ENCODE measurements around the gene SHISAL2A.

DNA sequence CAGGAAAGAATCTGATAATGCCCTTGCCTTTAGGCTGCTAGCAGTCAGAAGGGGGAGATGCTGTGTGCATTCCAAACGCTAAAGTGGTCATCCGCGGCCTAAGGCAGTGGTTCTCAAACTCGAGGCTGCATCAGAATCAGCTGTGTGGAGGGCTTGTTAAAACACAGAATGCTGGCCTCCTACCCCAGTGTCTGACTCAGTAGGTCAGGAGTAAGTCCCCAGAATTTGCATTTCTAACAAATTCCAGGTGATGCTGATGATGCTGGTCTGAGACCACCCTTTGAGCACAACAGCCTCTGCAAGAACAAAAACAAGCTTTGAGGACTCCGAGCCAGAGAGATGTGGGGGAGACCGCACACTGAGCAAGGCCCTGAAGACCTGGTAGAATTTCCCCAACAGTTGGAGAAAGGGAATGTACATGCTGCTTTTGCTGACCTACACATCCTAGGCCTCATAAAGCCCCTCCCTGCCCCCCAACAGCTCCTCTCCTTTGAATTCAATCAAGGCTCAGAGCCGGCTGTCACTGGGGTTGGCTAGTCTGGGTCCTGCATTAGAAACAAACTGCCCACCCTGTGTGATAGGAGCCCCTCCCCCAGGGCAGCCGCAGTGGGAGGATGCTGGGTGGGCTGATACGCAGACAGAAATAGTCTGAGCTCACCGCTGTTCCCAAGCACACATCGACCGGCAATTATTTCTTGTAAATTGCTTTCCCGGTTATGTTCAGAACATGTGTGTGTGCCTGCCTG, 27.1 kb downstream of the SHISAL2A start:
- TF ChIP-seq, protein P1, sequence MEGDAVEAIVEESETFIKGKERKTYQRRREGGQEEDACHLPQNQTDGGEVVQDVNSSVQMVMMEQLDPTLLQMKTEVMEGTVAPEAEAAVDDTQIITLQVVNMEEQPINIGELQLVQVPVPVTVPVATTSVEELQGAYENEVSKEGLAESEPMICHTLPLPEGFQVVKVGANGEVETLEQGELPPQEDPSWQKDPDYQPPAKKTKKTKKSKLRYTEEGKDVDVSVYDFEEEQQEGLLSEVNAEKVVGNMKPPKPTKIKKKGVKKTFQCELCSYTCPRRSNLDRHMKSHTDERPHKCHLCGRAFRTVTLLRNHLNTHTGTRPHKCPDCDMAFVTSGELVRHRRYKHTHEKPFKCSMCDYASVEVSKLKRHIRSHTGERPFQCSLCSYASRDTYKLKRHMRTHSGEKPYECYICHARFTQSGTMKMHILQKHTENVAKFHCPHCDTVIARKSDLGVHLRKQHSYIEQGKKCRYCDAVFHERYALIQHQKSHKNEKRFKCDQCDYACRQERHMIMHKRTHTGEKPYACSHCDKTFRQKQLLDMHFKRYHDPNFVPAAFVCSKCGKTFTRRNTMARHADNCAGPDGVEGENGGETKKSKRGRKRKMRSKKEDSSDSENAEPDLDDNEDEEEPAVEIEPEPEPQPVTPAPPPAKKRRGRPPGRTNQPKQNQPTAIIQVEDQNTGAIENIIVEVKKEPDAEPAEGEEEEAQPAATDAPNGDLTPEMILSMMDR (IDR thresholded peaks at IDR 0.05), result no peak
- TF ChIP-seq POLR2A (IDR thresholded peaks at IDR 0.05), result no peak
- no peak for TF ChIP-seq EP300 (IDR thresholded peaks at IDR 0.05)
- TF ChIP-seq POLR2AphosphoS5 (IDR thresholded peaks at IDR 0.05), result no peak

All from suprapubic skin (tissue), 4 donors.